Esophagus squamous epithelium (tissue), 5 donors: Measurements from ENCODE around the gene MBP. TPM values are rescaled to one million over a fixed set of nuclear protein-coding genes. Genes with fewer than 3 reads are reported as not detected.

ENCODE experiments used
- DNase-seq: peaks from one replicate; lab custom pipeline; 2025; lab: John Stamatoyannopoulos, UW
- H3K27ac ChIP-seq, 4 donors: fragments of 200-600 bp; sonication (generic); one replicate each; pipeline ENCODE4 v1.5.1; 2016 to 2019; ENCODE audit warnings: mild to moderate bottlenecking in 1 of 4
- H3K27me3 ChIP-seq, 4 donors: fragments of 200-600 bp; sonication (generic); 1 replicate in 3 of 4; 2 replicates in 1 of 4; pipeline versions ENCODE4 v1.5.1 to v1.6.0; 2017 to 2021; ENCODE audit warnings: antibody characterized with exemption in 1 of 4
- H3K36me3 ChIP-seq, 3 donors: fragments of 200-600 bp; sonication (generic); one replicate each; pipeline ENCODE4 v1.5.1; 2016 to 2019
- H3K4me1 ChIP-seq, 3 donors: fragments of 200-600 bp; sonication (generic); one replicate each; pipeline ENCODE4 v1.5.1; 2017 to 2019
- H3K4me3 ChIP-seq, 4 donors: fragments of 200-600 bp; sonication (generic); 1 replicate in 3 of 4; 2 replicates in 1 of 4; pipeline ENCODE4 v1.5.1; 2016 to 2019; ENCODE audit warnings: mild to moderate bottlenecking in 2 of 4, moderate library complexity in 1 of 4
- H3K9me3 ChIP-seq, 3 donors: fragments of 200-600 bp; sonication (generic); one replicate each; pipeline ENCODE4 v1.5.1; 2016 to 2019
- CTCF ChIP-seq, 6 experiments: fragments of 450-650 bp in 4 of 6; fragments of 200-600 bp in 2 of 6; sonication (generic) in 2 of 6; IDR thresholded peaks; one replicate each; pipeline ENCODE4 v1.5.1; 2016 to 2019; ENCODE audit warnings: antibody characterized with exemption in 6 of 6, mild to moderate bottlenecking in 4 of 6, moderate library complexity in 4 of 6
- POLR2A ChIP-seq, 4 donors: fragments of 450-650 bp; IDR thresholded peaks; one replicate each; pipeline ENCODE4 v1.6.1; 2017; ENCODE audit warnings: antibody characterized with exemption in 4 of 4, mild to moderate bottlenecking in 4 of 4, moderate library complexity in 3 of 4
- WGBS, 2 donors: methylation state at CpG; one replicate each; pipeline ENCODE4 v1.1.5; 2018; 5-methylcytosine and 5-hydroxymethylcytosine counted together
- intact Hi-C: fragments of 100-400 bp; cut with DNase I; formaldehyde crosslinking; loops from one replicate; pipeline ENCODE4 v1.15.0; 2022
- total RNA-seq, 4 donors: library from RNA; depleted of rRNA; stranded (reverse); fragments of >200 nt; gene quantifications; one replicate each; pipeline ENCODE4 v1.1.0, GENCODE V29; 2016
- donor health status: DM: yes; HTN: yes; CAD: no.

The MBP gene
- total RNA-seq, 4 donors from 2014 or later: 21.9 to 38.9 (median 25.2) TPM

GRCh38 chr18:77137851-77138250 lies 5.3 kb upstream of the MBP start:
- intact Hi-C loops: loop anchor here (10.0 kb wide), 2 partner anchors 73 to 133 kb away; no protein-coding TSS in a partner anchor

GRCh38 chr18:77136871-77137665 lies 4.5 kb upstream of the MBP start:
- Histone ChIP-seq H3K36me3 (no peaks in the 10 kb centered on the region), H3K4me3 (no peak overlapping the region), H3K4me1 (peaks cover 10 to 49% (median 18%) of the 10 kb centered on the region in 3 donors), H3K27me3 (peaks cover 0 to 4% (median 0%) of the 10 kb centered on the region in 4 donors), H3K9me3 (no peaks in the 10 kb centered on the region), H3K27ac (peak overlapping the region in 3 of 4 donors; percentile 14 to 61 (median 38))
- no peak for TF ChIP-seq POLR2A (IDR thresholded peaks at IDR 0.05)
- TF ChIP-seq CTCF (IDR thresholded peaks at IDR 0.05): no peak
- intact Hi-C loops: loop anchor here (10.0 kb wide), 2 partner anchors 72 to 132 kb away; no protein-coding TSS in a partner anchor
- DNase-seq: no peak
- 72 to 88% methylated on average over 9 to 12 of the region's 15 CpGs for WGBS, 2 donors

More at GRCh38 chr18:77137851-77138250, 5.3 kb upstream of the MBP start:
- Histone ChIP-seq H3K27me3 (no peaks in the 10 kb centered on the region), H3K9me3 (peaks cover 0 to 2% (median 2%) of the 10 kb centered on the region in 3 donors), H3K4me1 (peaks cover 9 to 41% (median 18%) of the 10 kb centered on the region in 3 donors), H3K36me3 (no peaks in the 10 kb centered on the region), H3K27ac (peak overlapping the region in 3 of 4 donors; percentile 14 to 61 (median 38)), H3K4me3 (no peak overlapping the region)
- WGBS, 2 donors: 73 to 80% methylated on average over 8 to 9 of the region's 9 CpGs
- TF ChIP-seq CTCF (IDR thresholded peaks at IDR 0.05): no peak
- no peak for TF ChIP-seq POLR2A (IDR thresholded peaks at IDR 0.05)
- no peak for DNase-seq

- H3K36me3 ChIP-seq: no peaks in the 10 kb centered on the region
- no peak for TF ChIP-seq CTCF (IDR thresholded peaks at IDR 0.05)
- TF ChIP-seq POLR2A (IDR thresholded peaks at IDR 0.05): no peak
- DNase-seq: no peak
Observed at GRCh38 chr18:77136076-77136718, 3.6 kb upstream of the MBP start.

GRCh38 chr18:77135339-77136075 lies 2.9 kb upstream of the MBP start:
- Histone ChIP-seq H3K36me3 (no peaks in the 10 kb centered on the region), H3K27me3 (peaks cover 0 to 15% (median 0%) of the 10 kb centered on the region in 4 donors), H3K9me3 (no peaks in the 10 kb centered on the region), H3K4me1 (peaks cover 12 to 58% (median 18%) of the 10 kb centered on the region in 3 donors), H3K27ac (no peak overlapping the region), H3K4me3 (no peak overlapping the region)
- DNase-seq: no peak
- TF ChIP-seq CTCF (IDR thresholded peaks at IDR 0.05) (no peak), POLR2A (IDR thresholded peaks at IDR 0.05) (no peak)
- intact Hi-C loops: loop anchor here (10.0 kb wide), 2 partner anchors 71 to 131 kb away; no protein-coding TSS in a partner anchor
- WGBS, 2 donors: 94 to 95% methylated on average over 11 to 16 of the region's 16 CpGs

More at GRCh38 chr18:77136076-77136718, 3.6 kb upstream of the MBP start:
- Histone ChIP-seq H3K27me3 (peaks cover 0 to 13% (median 0%) of the 10 kb centered on the region in 4 donors), H3K27ac (no peak overlapping the region), H3K9me3 (no peaks in the 10 kb centered on the region), H3K4me3 (no peak overlapping the region), H3K4me1 (peaks cover 10 to 58% (median 18%) of the 10 kb centered on the region in 3 donors)
- intact Hi-C loops: loop anchor here (10.0 kb wide), 2 partner anchors 71 to 131 kb away; no protein-coding TSS in a partner anchor
- 88 to 93% methylated on average over 3 to 8 of the region's 8 CpGs for WGBS, 2 donors
